Colonic mucosa (tissue), 4 donors: ENCODE data around the gene SPPL2C. TPM values are rescaled to one million over a fixed set of nuclear protein-coding genes. Genes with fewer than 3 reads are reported as not detected.

ENCODE experiments used
- DNase-seq: peaks from one replicate; pipeline ENCODE4 v3.0.0-alpha.2; 2020
- H3K27ac ChIP-seq: fragments of 200-600 bp; one replicate; pipeline ENCODE4 v1.8.0; 2021
- H3K27me3 ChIP-seq: fragments of 200-600 bp; one replicate; pipeline ENCODE4 v1.8.0; 2021
- H3K36me3 ChIP-seq: fragments of 200-600 bp; one replicate; pipeline ENCODE4 v1.8.0; 2021
- H3K4me1 ChIP-seq: fragments of 200-600 bp; one replicate; pipeline ENCODE4 v1.8.0; 2021; ENCODE audit warnings: mild to moderate bottlenecking
- H3K4me3 ChIP-seq: fragments of 200-600 bp; one replicate; pipeline ENCODE4 v1.8.0; 2021
- H3K9ac ChIP-seq, 2 donors: one replicate each; pipeline ENCODE4 v1.7.0; 2013; ENCODE audit warnings: control low read depth in 2 of 2, low read depth in 2 of 2, low read length in 2 of 2
- H3K9me3 ChIP-seq: fragments of 200-600 bp; one replicate; pipeline ENCODE4 v1.8.0; 2021
- CTCF ChIP-seq: fragments of 200-600 bp; IDR thresholded peaks from one replicate; pipeline ENCODE4 v1.8.0; 2022; ENCODE audit warnings: antibody characterized with exemption, mild to moderate bottlenecking
- intact Hi-C: fragments of 100-400 bp; cut with DNase I; formaldehyde crosslinking; loops from one replicate; pipeline ENCODE4 v1.14.1; 2022
- total RNA-seq, 2 donors: library from RNA; stranded (reverse); fragmentation: NEBNext Ultra II Directional in 1 of 2; extraction: Animal tissue kit (Norgen Biotek cat#: 25700) in 1 of 2; gene quantifications; one replicate each; pipeline ENCODE4 v1.2.1, GENCODE V29; 2021
- donor health status: healthy.
- donor health status: DM: no; HTN: no; CAD: no.
- donor health status: DM: no; HTN: no; CAD: no.

SPPL2C gene
- total RNA-seq, 2 donors from 2014 or later, result not detected

- no peaks in the 10 kb centered on the region for H3K36me3 ChIP-seq
- DNase-seq, result no peak
- no peaks in the 10 kb centered on the region for H3K9me3 ChIP-seq
- H3K27ac ChIP-seq, result no peak overlapping the region
- TF ChIP-seq CTCF, result no peak
- intact Hi-C loops, result no loop called here
- H3K4me1 ChIP-seq, result no peaks in the 10 kb centered on the region
- H3K27me3 ChIP-seq, result no peaks in the 10 kb centered on the region
- no peak overlapping the region for H3K4me3 ChIP-seq
- H3K9ac ChIP-seq, result no peak overlapping the region
Measured at GRCh38 chr17:45828582-45829133, 16.0 kb upstream of the SPPL2C start.

- Histone ChIP-seq H3K36me3 (no peaks in the 10 kb centered on the region), H3K4me1 (no peaks in the 10 kb centered on the region), H3K4me3 (no peak overlapping the region), H3K9me3 (no peaks in the 10 kb centered on the region), H3K27me3 (no peaks in the 10 kb centered on the region), H3K27ac (no peak overlapping the region), H3K9ac (no peak overlapping the region)
- intact Hi-C loops, result no loop called here
- DNase-seq, result no peak
- no peak for TF ChIP-seq CTCF
Measured at GRCh38 chr17:45833920-45834319, 10.8 kb upstream of the SPPL2C start.

GRCh38 chr17:45834471-45835396, 9.9 kb upstream of the SPPL2C start:
- intact Hi-C loops, result no loop called here
- no peak for DNase-seq
- H3K27me3 ChIP-seq, result no peaks in the 10 kb centered on the region

GRCh38 chr17:45835481-45835880, 9.2 kb upstream of the SPPL2C start:
- Histone ChIP-seq H3K27me3 (no peaks in the 10 kb centered on the region), H3K4me1 (no peaks in the 10 kb centered on the region), H3K9me3 (no peaks in the 10 kb centered on the region), H3K36me3 (no peaks in the 10 kb centered on the region), H3K4me3 (no peak overlapping the region), H3K27ac (no peak overlapping the region), H3K9ac (no peak overlapping the region)
- TF ChIP-seq CTCF, result no peak
- no peak for DNase-seq
- intact Hi-C loops, result no loop called here

More at GRCh38 chr17:45834471-45835396, 9.9 kb upstream of the SPPL2C start:
- Histone ChIP-seq H3K9ac (no peak overlapping the region), H3K9me3 (no peaks in the 10 kb centered on the region), H3K4me3 (no peak overlapping the region), H3K36me3 (no peaks in the 10 kb centered on the region), H3K4me1 (no peaks in the 10 kb centered on the region), H3K27ac (no peak overlapping the region)
- no peak for TF ChIP-seq CTCF

GRCh38 chr17:45836047-45837044, 8.3 kb upstream of the SPPL2C start:
- Histone ChIP-seq H3K9me3 (no peaks in the 10 kb centered on the region), H3K9ac (no peak overlapping the region), H3K4me1 (no peaks in the 10 kb centered on the region), H3K36me3 (no peaks in the 10 kb centered on the region), H3K27me3 (no peaks in the 10 kb centered on the region), H3K27ac (no peak overlapping the region), H3K4me3 (no peak overlapping the region)
- intact Hi-C loops, result no loop called here
- no peak for DNase-seq
- no peak for TF ChIP-seq CTCF
